OCI-LY7 (cell line): ENCODE results near the gene CACNA2D1. TPM values are rescaled to one million over a fixed set of nuclear protein-coding genes. Genes with fewer than 3 reads are reported as not detected.
"Not testable (repeated sequence)": the region's sequence is repeated elsewhere in the genome, so short reads cannot be mapped to it uniquely, and the experiment has no call there.

Experiments used
- BruUV-seq: library from RNA; stranded (reverse); fragments of 400-500 nt; replicated peaks from 2 replicates; lab custom pipeline; 2021; lab: Mats Ljungman, UMichigan
- CTCF ChIA-PET: fragments of 300-600 bp; sonication (Branson Sonifier 250); formaldehyde crosslinking; loops from one replicate; lab custom pipeline; 2022; ENCODE audit warnings: antibody characterized with exemption; ENCODE audit not compliant: unreplicated experiment; lab: Charles Lee
- POLR2A ChIA-PET: fragments of 300-600 bp; sonication (Branson Sonifier 250); formaldehyde crosslinking; loops from one replicate; lab custom pipeline; 2022; ENCODE audit warnings: antibody characterized with exemption; lab: Charles Lee
- DNase-seq: peaks from one replicate; pipeline ENCODE4 v3.0.0-alpha.2; 2015; ENCODE audit warnings: low spot score
- H2AFZ ChIP-seq: fragments of 200-600 bp; sonication (generic), shearing (Covaris generic); 2 replicates; pipeline ENCODE4 v1.6.1; 2014; ENCODE audit warnings: mild to moderate bottlenecking, antibody characterized with exemption, low read length, moderate library complexity
- H3K27ac ChIP-seq: fragments of 200-600 bp; sonication (generic); 2 replicates; pipeline ENCODE4 v1.5.1; 2014; ENCODE audit warnings: mixed run types, low read depth, mild to moderate bottlenecking, moderate library complexity, low read length, inconsistent platforms; ENCODE audit not compliant: poor library complexity, severe bottlenecking
- H3K36me3 ChIP-seq: fragments of 200-600 bp; sonication (generic); 2 replicates; pipeline ENCODE4 v1.6.1; 2014; ENCODE audit warnings: mild to moderate bottlenecking, antibody characterized with exemption, low read length, moderate library complexity, mixed read lengths; ENCODE audit not compliant: insufficient read depth
- H3K4me1 ChIP-seq: fragments of 200-600 bp; sonication (generic); 2 replicates; pipeline ENCODE4 v1.5.1; 2014; ENCODE audit warnings: mild to moderate bottlenecking, low read length; ENCODE audit not compliant: insufficient read depth, poor library complexity, severe bottlenecking
- H3K4me2 ChIP-seq: fragments of 200-600 bp; sonication (generic); 2 replicates; pipeline ENCODE4 v1.6.1; 2014; ENCODE audit warnings: mild to moderate bottlenecking, low read length
- H3K4me3 ChIP-seq: fragments of 200-600 bp; sonication (generic); 2 replicates; pipeline ENCODE4 v1.5.1; 2014; ENCODE audit warnings: mild to moderate bottlenecking, low read depth, low read length; ENCODE audit not compliant: poor library complexity, severe bottlenecking
- H3K79me2 ChIP-seq: fragments of 200-600 bp; sonication (generic); 2 replicates; pipeline ENCODE4 v1.6.1; 2016; ENCODE audit warnings: low read depth, mild to moderate bottlenecking, low read length, moderate library complexity, mixed read lengths; ENCODE audit not compliant: insufficient read depth
- H3K9me2 ChIP-seq: fragments of 200-600 bp; sonication (generic); 2 replicates; pipeline ENCODE4 v1.6.1; 2016; ENCODE audit warnings: mild to moderate bottlenecking, low read length, mixed read lengths; ENCODE audit not compliant: insufficient read depth
- H3K9me3 ChIP-seq: fragments of 200-600 bp; sonication (generic); 2 replicates; pipeline ENCODE4 v1.6.1; 2014; ENCODE audit warnings: mild to moderate bottlenecking, mixed run types, low read length, mixed read lengths
- H4K20me1 ChIP-seq: fragments of 200-600 bp; sonication (generic); 2 replicates; pipeline ENCODE4 v1.6.1; 2014; ENCODE audit warnings: mild to moderate bottlenecking, antibody characterized with exemption, low read length, moderate library complexity, mixed read lengths; ENCODE audit not compliant: insufficient read depth
- CTCF ChIP-seq: fragments of 200-600 bp; sonication (generic); conservative IDR thresholded peaks from 2 replicates; pipeline ENCODE4 v1.5.1; 2014; ENCODE audit warnings: mild to moderate bottlenecking, antibody characterized with exemption, low read length, moderate library complexity, mixed read lengths
- EZH2phosphoT487 ChIP-seq: fragments of 200-600 bp; sonication (generic); IDR thresholded peaks from 2 replicates; pipeline ENCODE4 v1.6.1; 2018; ENCODE audit warnings: low read depth, borderline replicate concordance, mild to moderate bottlenecking, mixed run types, antibody characterized with exemption, low read length, moderate library complexity, mixed read lengths
- intact Hi-C: fragments of 100-400 bp; cut with micrococcal nuclease; formaldehyde crosslinking; loops from one replicate; pipeline ENCODE4 v1.10.0; 2022; ENCODE audit not compliant: unreplicated experiment
- total RNA-seq, 2 experiments: library from RNA; depleted of rRNA in 1 of 2; stranded (reverse); fragments of >200 nt in 1 of 2; shearing (Covaris generic) in 1 of 2; gene quantifications; 2 replicates each; pipeline ENCODE4 v1.2.3, GENCODE V29; 2014 to 2022

CACNA2D1 gene
- total RNA-seq, 2 experiments from 2014 or later, result not detected

GRCh38 chr7:82018226-82018625, 425.4 kb downstream of the CACNA2D1 start:
- H3K9me3 ChIP-seq, result no peaks in the 10 kb centered on the region
- ChIA-PET CTCF (no interaction called here), POLR2A (interaction anchor here (1.1 kb wide), 1 partner anchor 15 kb away, joined by 3 read pairs; no protein-coding TSS in a partner anchor)
- no peaks in the 10 kb centered on the region for H3K9me2 ChIP-seq
- H3K4me3 ChIP-seq, result no peak overlapping the region
- H3K4me2 ChIP-seq, result no peak overlapping the region
- no peaks in the 10 kb centered on the region for H3K79me2 ChIP-seq
- no peak overlapping the region for H2AFZ ChIP-seq
- no peaks in the 10 kb centered on the region for H3K4me1 ChIP-seq
- no peaks in the 10 kb centered on the region for H3K36me3 ChIP-seq
- no peak overlapping the region for H3K27ac ChIP-seq
- no peak for DNase-seq
- intact Hi-C loops, result loop anchor here (5.0 kb wide), 1 partner anchor 521 kb away; no protein-coding TSS in a partner anchor
- TF ChIP-seq CTCF (no peak), EZH2phosphoT487 (no peak)
- no peaks in the 10 kb centered on the region for H4K20me1 ChIP-seq
- BruUV-seq, result no TSS peak

DNA sequence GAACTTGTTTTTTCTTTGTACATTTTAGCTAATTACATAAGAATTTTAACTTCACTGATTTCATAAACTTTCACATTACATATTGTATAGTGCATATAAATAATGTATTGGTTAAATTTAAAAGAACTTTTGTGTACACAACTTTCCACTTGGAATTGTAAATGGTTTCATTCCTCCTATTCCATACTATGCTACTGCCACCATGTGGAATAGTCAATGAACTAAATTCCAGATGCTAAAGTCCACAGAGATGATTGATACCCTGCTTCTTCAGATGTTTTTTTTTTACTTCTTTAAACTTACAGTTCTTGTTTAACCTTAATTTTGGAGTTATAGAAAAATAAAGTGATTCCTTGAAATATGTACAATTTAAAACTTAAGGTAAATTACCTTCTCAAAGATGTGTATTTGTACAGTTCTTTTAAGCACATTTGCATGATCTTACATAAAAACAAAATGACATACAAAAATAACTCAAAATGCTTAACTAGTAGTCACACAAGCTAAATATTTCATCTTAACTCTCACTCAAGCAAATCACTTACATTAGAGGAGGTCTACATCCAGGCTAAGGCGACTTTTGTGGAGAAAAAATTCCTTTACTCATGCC, 426.1 kb downstream of the CACNA2D1 start:
- peak; percentile 19 for DNase-seq
- ChIA-PET CTCF (no interaction called here), POLR2A (interaction anchor here (0.6 to 1.2 kb wide), 4 partner anchors 10 to 135 kb away, joined by 3 to 5 read pairs (median 3); no protein-coding TSS in a partner anchor)
- H3K4me3 ChIP-seq, result no peak overlapping the region
- H2AFZ ChIP-seq, result no peak overlapping the region
- no peaks in the 10 kb centered on the region for H4K20me1 ChIP-seq
- H3K36me3 ChIP-seq, result no peaks in the 10 kb centered on the region
- H3K4me1 ChIP-seq, result no peaks in the 10 kb centered on the region
- intact Hi-C loops, result loop anchor here (5.0 kb wide), 1 partner anchor 520 kb away; no protein-coding TSS in a partner anchor
- H3K9me2 ChIP-seq, result no peaks in the 10 kb centered on the region
- BruUV-seq, result no TSS peak
- no peaks in the 10 kb centered on the region for H3K9me3 ChIP-seq
- H3K79me2 ChIP-seq, result no peaks in the 10 kb centered on the region
- no peak overlapping the region for H3K27ac ChIP-seq
- no peak overlapping the region for H3K4me2 ChIP-seq
- TF ChIP-seq CTCF, result peak; percentile 82
- TF ChIP-seq EZH2phosphoT487, result no peak

- no peaks in the 10 kb centered on the region for H3K36me3 ChIP-seq
- no peak for TF ChIP-seq EZH2phosphoT487
- TF ChIP-seq CTCF, result no peak
- CTCF ChIA-PET, result no interaction called here
- DNase-seq, result no peak
- intact Hi-C loops, result loop anchor here (5.0 kb wide), 1 partner anchor 518 kb away; no protein-coding TSS in a partner anchor
- POLR2A ChIA-PET, result interaction anchor here (0.5 to 2.1 kb wide), 4 partner anchors 9 to 801 kb away, joined by 3 to 5 read pairs (median 3); no protein-coding TSS in a partner anchor
- H3K9me3 ChIP-seq, result no peaks in the 10 kb centered on the region
- no peaks in the 10 kb centered on the region for H3K4me1 ChIP-seq
- no peak overlapping the region for H2AFZ ChIP-seq
- H3K4me2 ChIP-seq, result no peak overlapping the region
- no peaks in the 10 kb centered on the region for H3K9me2 ChIP-seq
- H3K4me3 ChIP-seq, result no peak overlapping the region
- H4K20me1 ChIP-seq, result no peaks in the 10 kb centered on the region
- no TSS peak for BruUV-seq
- H3K27ac ChIP-seq, result no peak overlapping the region
- H3K79me2 ChIP-seq, result no peaks in the 10 kb centered on the region
These were observed 427.8 kb downstream of the CACNA2D1 start for GRCh38 chr7:82015751-82016150.

GRCh38 chr7:82014574-82014973, 429.0 kb downstream of the CACNA2D1 start:
- not testable (repeated sequence) for H3K4me1 ChIP-seq, H2AFZ ChIP-seq

More at GRCh38 chr7:82014574-82014973, 429.0 kb downstream of the CACNA2D1 start:
- H3K9me2 ChIP-seq, H3K4me3 ChIP-seq, intact Hi-C loops, H4K20me1 ChIP-seq, CTCF ChIA-PET, BruUV-seq, DNase-seq, H3K4me2 ChIP-seq, H3K9me3 ChIP-seq, H3K36me3 ChIP-seq, H3K79me2 ChIP-seq, H3K27ac ChIP-seq: not testable (repeated sequence)
- POLR2A ChIA-PET, result interaction anchor here (1.2 to 2.1 kb wide), 3 partner anchors 8 to 18 kb away, joined by 3 to 5 read pairs (median 4); no protein-coding TSS in a partner anchor
